IPS-20b (cell line): ENCODE measurements around the gene POU3F2.
A peak's percentile ranks its signal among the peaks of the same experiment; 100 is the strongest.

Experiments
- H3K27ac ChIP-seq: one replicate; pipeline ENCODE4 v1.5.1; 2013; ENCODE audit warnings: low read length
- H3K27me3 ChIP-seq: 2 replicates; pipeline ENCODE4 v1.6.1; 2013; ENCODE audit warnings: mild to moderate bottlenecking, low read length, inconsistent platforms; ENCODE audit not compliant: insufficient read depth
- H3K36me3 ChIP-seq: 2 replicates; pipeline ENCODE4 v1.6.1; 2013; ENCODE audit warnings: low read depth, mild to moderate bottlenecking, inconsistent platforms, low read length, moderate library complexity; ENCODE audit not compliant: insufficient read depth
- H3K4me1 ChIP-seq: 2 replicates; pipeline ENCODE4 v1.6.1; 2013; ENCODE audit warnings: mild to moderate bottlenecking, control low read depth, inconsistent platforms, low read length, moderate library complexity; ENCODE audit not compliant: insufficient read depth
- H3K4me3 ChIP-seq: 2 replicates; pipeline ENCODE4 v1.5.1; 2013; ENCODE audit warnings: mild to moderate bottlenecking, low read length, inconsistent platforms
- H3K9ac ChIP-seq: 2 replicates; pipeline ENCODE4 v1.6.1; 2013; ENCODE audit warnings: low read depth, mild to moderate bottlenecking, inconsistent platforms, low read length, moderate library complexity
- H3K9me3 ChIP-seq: 2 replicates; pipeline ENCODE4 v1.6.1; 2013; ENCODE audit warnings: mild to moderate bottlenecking, low read depth, low read length, inconsistent platforms; ENCODE audit not compliant: insufficient read depth

The POU3F2 gene

DNA sequence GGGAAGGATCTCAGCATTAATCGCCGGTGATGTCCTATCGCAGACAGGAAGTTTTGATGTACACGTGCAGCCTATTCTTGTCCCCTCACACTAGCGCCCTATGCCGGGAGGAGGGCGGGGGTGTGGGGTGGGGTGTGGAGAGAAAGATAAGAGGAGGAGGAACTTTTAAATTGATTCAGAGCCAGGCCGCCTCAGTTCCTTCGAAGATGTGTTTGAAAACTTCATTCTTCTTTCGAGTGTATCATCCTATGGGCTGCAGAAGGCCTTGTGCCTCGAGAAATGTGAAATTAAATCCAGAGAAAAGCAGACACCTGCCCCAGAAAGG lies 2.5 kb upstream of the POU3F2 start:
- no peak overlapping the region; the same call in 1 of the 2 replicates for H3K9ac ChIP-seq
- peak overlapping the region; percentile 51 for H3K4me3 ChIP-seq
- peaks cover 92% of the 10 kb centered on the region for H3K27me3 ChIP-seq
- H3K36me3 ChIP-seq, result no peaks in the 10 kb centered on the region
- peaks cover 5% of the 10 kb centered on the region; the same call in 1 of the 2 replicates for H3K9me3 ChIP-seq
- H3K27ac ChIP-seq, result no peak overlapping the region
- H3K4me1 ChIP-seq, result peaks cover 17% of the 10 kb centered on the region

DNA sequence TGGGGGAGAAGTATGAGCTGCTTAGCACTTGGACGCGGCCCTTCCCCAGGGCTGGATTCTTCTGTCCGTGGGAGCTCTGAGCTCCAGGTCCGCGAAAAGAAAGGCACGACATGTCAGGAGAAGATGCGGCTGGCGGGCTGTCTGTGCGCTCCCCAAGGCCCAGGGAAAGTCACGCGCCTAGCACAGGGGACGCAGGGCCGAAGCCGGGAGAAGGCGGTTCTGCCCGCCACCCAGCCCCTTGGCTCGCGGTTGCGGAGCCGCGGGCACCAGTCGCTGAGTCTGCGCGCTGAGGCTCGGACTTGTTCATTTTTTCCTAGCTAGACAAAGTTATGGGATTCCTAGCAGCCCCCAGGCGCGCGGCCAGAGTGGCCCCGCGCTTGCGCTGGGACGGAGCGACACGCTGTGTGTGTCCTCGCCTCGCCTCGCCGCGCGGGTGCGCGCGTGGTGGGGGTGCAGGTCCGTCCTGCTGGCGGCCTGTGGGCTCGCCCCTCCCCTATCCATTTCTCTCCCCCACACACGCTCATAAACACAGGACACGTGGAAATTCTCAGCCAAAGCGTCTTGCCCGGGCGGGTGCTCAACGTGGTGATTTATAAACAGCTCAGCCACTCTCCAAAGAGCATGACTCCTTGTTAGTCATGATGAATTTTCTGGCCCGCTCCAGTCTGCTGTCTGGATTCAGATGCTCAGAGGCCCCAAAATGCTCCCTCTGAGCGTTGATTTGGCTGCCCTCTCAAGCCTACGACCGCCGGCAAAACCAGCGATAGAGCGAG lies 1.9 kb upstream of the POU3F2 start:
- Histone ChIP-seq H3K9ac (no peak overlapping the region; the same call in 1 of the 2 replicates), H3K27ac (no peak overlapping the region), H3K4me1 (peaks cover 18% of the 10 kb centered on the region), H3K9me3 (peaks cover 5% of the 10 kb centered on the region; the same call in 1 of the 2 replicates), H3K27me3 (peaks cover 92% of the 10 kb centered on the region), H3K36me3 (no peaks in the 10 kb centered on the region), H3K4me3 (peak overlapping the region; percentile 51)

DNA sequence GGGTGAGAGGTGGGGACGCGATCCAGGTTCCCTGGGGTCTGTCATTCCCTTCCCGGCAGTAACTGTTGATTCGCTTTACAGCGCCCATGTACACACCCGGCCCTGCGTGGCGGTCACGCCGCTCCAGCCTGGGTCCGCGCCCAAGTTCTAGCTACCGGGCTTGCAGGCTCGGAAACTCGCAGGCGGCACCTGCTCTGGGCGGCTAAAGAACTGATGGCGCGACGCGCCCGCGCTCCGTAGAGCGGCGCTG lies 1.4 kb upstream of the POU3F2 start:
- peaks cover 20% of the 10 kb centered on the region for H3K4me1 ChIP-seq
- peaks cover 5% of the 10 kb centered on the region; the same call in 1 of the 2 replicates for H3K9me3 ChIP-seq
- peaks cover 92% of the 10 kb centered on the region for H3K27me3 ChIP-seq
- H3K9ac ChIP-seq, result no peak overlapping the region; the same call in 1 of the 2 replicates
- no peak overlapping the region for H3K27ac ChIP-seq
- no peaks in the 10 kb centered on the region for H3K36me3 ChIP-seq
- peak overlapping the region; percentile 51; the same call in 1 of the 2 replicates for H3K4me3 ChIP-seq

DNA sequence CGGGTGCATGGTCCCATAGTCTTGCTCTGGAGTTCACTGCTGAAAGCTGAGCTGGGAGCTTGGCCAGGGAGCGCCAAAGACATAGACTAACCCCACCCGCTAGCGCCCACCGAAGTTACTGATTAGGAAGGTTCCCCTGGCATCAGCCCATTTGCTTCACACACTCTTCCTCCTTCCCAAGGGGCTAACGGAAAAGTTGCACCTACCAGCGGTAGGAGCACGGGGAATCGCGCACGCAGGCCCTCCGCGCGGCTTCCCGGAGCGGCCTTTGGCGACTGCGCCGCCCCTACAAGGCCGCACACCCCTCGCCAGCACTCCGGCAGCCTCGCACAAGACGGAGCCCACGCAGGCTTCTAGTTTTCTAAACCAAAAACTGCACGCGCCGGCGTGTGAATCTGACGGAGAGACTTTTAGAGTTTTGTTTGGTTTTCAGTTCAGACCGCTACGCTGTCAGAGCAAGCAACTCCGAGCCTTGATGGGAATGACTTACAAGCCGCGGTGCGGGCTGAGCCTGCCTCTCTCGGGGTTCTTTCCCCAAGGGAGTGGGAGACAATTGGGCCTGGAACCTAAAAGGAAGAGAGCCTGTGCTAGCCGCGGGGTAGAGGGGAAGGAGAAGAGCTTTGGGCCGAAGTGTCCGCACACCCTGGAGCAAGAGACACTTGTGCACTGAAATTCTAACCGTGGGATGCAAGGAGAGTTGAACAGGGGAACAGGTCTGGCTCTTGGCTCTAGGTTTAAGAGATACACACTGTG lies 891 bp upstream of the POU3F2 start:
- H3K4me1 ChIP-seq, result peaks cover 20% of the 10 kb centered on the region
- no peaks in the 10 kb centered on the region for H3K36me3 ChIP-seq
- H3K9me3 ChIP-seq, result peaks cover 5% of the 10 kb centered on the region; the same call in 1 of the 2 replicates
- peak overlapping the region; percentile 51; the same call in 1 of the 2 replicates for H3K4me3 ChIP-seq
- peaks cover 92% of the 10 kb centered on the region for H3K27me3 ChIP-seq
- no peak overlapping the region; the same call in 1 of the 2 replicates for H3K9ac ChIP-seq
- no peak overlapping the region for H3K27ac ChIP-seq

DNA sequence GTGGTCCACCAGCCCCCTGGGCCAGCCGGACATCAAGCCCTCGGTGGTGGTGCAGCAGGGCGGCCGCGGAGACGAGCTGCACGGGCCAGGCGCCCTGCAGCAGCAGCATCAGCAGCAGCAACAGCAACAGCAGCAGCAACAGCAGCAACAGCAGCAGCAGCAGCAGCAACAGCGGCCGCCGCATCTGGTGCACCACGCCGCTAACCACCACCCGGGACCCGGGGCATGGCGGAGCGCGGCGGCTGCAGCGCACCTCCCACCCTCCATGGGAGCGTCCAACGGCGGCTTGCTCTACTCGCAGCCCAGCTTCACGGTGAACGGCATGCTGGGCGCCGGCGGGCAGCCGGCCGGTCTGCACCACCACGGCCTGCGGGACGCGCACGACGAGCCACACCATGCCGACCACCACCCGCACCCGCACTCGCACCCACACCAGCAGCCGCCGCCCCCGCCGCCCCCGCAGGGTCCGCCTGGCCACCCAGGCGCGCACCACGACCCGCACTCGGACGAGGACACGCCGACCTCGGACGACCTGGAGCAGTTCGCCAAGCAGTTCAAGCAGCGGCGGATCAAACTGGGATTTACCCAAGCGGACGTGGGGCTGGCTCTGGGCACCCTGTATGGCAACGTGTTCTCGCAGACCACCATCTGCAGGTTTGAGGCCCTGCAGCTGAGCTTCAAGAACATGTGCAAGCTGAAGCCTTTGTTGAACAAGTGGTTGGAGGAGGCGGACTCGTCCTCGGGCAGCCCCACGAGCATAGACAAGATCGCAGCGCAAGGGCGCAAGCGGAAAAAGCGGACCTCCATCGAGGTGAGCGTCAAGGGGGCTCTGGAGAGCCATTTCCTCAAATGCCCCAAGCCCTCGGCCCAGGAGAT lies 1.0 kb downstream of the POU3F2 start:
- Histone ChIP-seq H3K36me3 (no peaks in the 10 kb centered on the region), H3K4me1 (peaks cover 15% of the 10 kb centered on the region), H3K27me3 (peaks cover 92% of the 10 kb centered on the region), H3K9ac (peak overlapping the region; percentile 39; the same call in 1 of the 2 replicates), H3K4me3 (peak overlapping the region; percentile 64), H3K9me3 (peaks cover 5% of the 10 kb centered on the region; the same call in 1 of the 2 replicates), H3K27ac (no peak overlapping the region)

DNA sequence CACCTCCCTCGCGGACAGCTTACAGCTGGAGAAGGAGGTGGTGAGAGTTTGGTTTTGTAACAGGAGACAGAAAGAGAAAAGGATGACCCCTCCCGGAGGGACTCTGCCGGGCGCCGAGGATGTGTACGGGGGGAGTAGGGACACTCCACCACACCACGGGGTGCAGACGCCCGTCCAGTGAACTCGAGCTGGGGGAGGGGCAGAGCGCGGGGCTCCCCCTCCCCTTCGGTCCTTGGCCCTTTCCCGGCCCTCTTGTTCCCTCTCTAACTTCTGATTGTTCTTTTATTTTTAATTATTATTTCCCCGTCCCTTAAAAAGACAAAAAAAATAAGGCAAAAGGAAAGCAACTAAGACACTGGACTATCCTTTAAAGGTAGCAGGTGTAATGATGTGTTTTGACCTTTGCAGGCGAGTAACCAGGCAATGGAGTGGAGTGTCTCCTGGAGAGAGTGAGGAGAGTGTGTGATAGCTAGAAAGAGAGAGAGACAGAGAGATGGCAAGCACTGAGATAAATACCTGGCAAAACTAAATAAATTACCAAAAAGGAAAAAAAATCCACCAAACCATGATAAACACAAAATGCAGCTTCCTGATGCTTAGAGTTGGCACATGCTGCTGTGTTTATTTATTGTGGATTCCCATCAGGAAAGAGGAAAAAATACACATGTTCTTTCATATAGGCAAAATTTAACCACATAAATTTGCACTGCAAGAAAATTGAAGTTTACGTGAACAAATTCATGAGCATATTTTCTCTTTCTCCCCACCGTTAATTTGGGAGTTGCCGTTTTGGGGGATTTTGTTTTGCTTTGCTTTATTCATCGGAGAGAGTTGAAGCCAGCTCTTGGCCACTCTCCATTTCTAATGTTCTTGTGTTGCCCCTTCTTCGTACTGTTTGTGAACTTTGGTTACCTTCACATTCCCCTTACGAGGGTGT lies 1.9 kb downstream of the POU3F2 start:
- Histone ChIP-seq H3K27me3 (peaks cover 92% of the 10 kb centered on the region), H3K9ac (peak overlapping the region; percentile 39), H3K4me3 (peak overlapping the region; percentile 64)

DNA sequence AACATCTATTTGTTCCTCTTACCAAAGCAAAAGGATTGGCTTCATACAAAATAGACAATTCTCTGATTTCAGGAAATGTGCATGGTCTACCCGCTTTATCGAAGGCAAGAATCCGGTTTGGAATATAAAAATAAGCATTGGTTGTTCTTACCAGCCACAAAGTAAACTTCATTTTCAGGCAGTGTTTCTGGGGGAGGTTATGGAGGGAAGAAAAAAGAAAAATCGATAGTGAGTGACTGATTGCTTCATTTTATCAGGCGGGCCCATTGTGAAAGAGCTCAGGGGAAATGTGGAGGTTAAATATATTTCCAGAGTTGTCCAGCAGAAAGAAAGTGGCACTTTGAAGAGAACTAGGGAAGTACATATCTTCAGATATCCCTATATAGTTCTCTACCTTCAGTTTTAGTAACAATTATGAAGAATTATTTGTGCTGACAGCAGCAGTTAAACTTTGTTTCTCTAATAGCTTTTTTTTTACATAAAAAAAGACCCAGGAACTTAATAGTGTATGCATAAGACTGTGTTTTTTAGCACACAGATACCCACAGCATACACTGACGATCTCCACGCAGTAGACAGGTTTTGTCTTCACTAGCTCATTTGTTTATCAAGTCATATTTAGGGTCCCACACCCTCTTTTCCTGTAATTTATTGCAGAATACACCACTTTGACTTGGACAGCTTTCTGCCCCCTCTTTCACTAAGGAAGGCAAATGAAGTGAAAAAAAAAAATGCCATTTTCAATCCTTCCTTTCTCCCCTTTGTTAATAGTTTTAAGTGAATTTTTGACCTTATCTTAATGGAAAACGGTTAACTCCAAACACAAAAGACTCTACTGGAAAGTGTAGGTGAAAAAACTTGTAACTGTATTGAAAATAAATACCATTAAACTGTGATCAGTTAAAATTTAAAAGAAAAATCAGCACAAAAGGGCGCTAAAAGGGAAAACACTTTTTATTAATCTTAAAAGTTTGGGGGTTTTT lies 2.9 kb downstream of the POU3F2 start:
- no peak overlapping the region for H3K27ac ChIP-seq
- peak overlapping the region; percentile 31 for H3K9ac ChIP-seq
- peak overlapping the region; percentile 64 for H3K4me3 ChIP-seq
- H3K36me3 ChIP-seq, result no peaks in the 10 kb centered on the region
- H3K4me1 ChIP-seq, result peaks cover 13% of the 10 kb centered on the region
- peaks cover 92% of the 10 kb centered on the region for H3K27me3 ChIP-seq
- H3K9me3 ChIP-seq, result no peaks in the 10 kb centered on the region

More for the DNA sequence above, 1.9 kb downstream of the POU3F2 start:
- H3K9me3 ChIP-seq, result no peaks in the 10 kb centered on the region
- peaks cover 8% of the 10 kb centered on the region for H3K4me1 ChIP-seq
- no peaks in the 10 kb centered on the region for H3K36me3 ChIP-seq
- no peak overlapping the region for H3K27ac ChIP-seq

GRCh38 chr6:98838032-98838431 lies 3.7 kb downstream of the POU3F2 start:
- no peak overlapping the region; the same call in 1 of the 2 replicates for H3K9ac ChIP-seq
- H3K9me3 ChIP-seq, result no peaks in the 10 kb centered on the region
- no peaks in the 10 kb centered on the region for H3K36me3 ChIP-seq
- peaks cover 92% of the 10 kb centered on the region for H3K27me3 ChIP-seq
- H3K27ac ChIP-seq, result no peak overlapping the region
- H3K4me3 ChIP-seq, result peak overlapping the region; percentile 64; the same call in 1 of the 2 replicates
- peaks cover 13% of the 10 kb centered on the region for H3K4me1 ChIP-seq

DNA sequence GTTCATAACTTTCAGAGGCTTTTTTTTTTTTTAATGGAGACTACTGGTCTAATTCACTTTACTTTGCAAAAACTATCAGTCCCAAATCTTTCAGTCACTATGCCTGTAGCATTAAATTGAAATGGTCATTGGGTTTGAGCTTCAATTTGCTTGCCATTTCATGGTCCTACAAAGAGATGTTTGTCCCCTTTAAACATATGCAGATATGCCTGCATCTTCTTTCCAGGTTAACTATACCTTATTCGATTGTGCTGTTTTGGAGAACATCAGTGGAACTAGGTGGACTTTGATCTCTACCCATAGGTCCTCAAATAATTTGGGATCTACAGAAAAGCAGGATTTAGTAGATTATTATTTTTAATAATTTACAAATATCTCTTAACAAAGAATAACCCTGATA lies 4.6 kb downstream of the POU3F2 start:
- no peak overlapping the region for H3K27ac ChIP-seq
- no peaks in the 10 kb centered on the region for H3K9me3 ChIP-seq
- peaks cover 14% of the 10 kb centered on the region for H3K4me1 ChIP-seq
- H3K9ac ChIP-seq, result no peak overlapping the region
- peaks cover 92% of the 10 kb centered on the region for H3K27me3 ChIP-seq
- H3K4me3 ChIP-seq, result peak overlapping the region; percentile 40; the same call in 1 of the 2 replicates
- H3K36me3 ChIP-seq, result no peaks in the 10 kb centered on the region
